Gastroesophageal sphincter (tissue), 4 donors: ENCODE data around the gene ZC3H6. TPM values are rescaled to one million over a fixed set of nuclear protein-coding genes. Genes with fewer than 3 reads are reported as not detected.

Experiments
- ATAC-seq: fragments of 150-250 bp; one replicate; pipeline ENCODE4 v1.9.1; 2016; ENCODE audit warnings: mild to moderate bottlenecking, moderate library complexity
- H3K27ac ChIP-seq, 4 donors: fragments of 200-600 bp; sonication (generic) in 3 of 4; 1 replicate in 3 of 4; 2 replicates in 1 of 4; pipeline ENCODE4 v1.5.1; 2016 to 2019
- H3K27me3 ChIP-seq: fragments of 200-600 bp; sonication (generic); one replicate; pipeline ENCODE4 v1.5.1; 2019
- H3K36me3 ChIP-seq, 2 donors: fragments of 200-600 bp; sonication (generic); one replicate each; pipeline ENCODE4 v1.5.1; 2019; ENCODE audit warnings: control low read depth in 1 of 2
- H3K4me1 ChIP-seq, 3 donors: fragments of 200-600 bp; sonication (generic); 1 replicate in 2 of 3; 2 replicates in 1 of 3; pipeline ENCODE4 v1.5.1; 2016 to 2019; ENCODE audit warnings: control low read depth in 2 of 3
- H3K4me3 ChIP-seq, 2 donors: fragments of 200-600 bp; sonication (generic); one replicate each; pipeline ENCODE4 v1.5.1; 2019; ENCODE audit warnings: mild to moderate bottlenecking in 1 of 2, moderate library complexity in 1 of 2
- H3K9me3 ChIP-seq, 3 donors: fragments of 200-600 bp; sonication (generic); one replicate each; pipeline ENCODE4 v1.5.1; 2017 to 2019; ENCODE audit warnings: control low read depth in 2 of 3
- CTCF ChIP-seq, 4 experiments: fragments of 200-600 bp in 2 of 4; fragments of 450-650 bp in 2 of 4; sonication (generic) in 1 of 4; IDR thresholded peaks; one replicate each; pipeline ENCODE4 v1.5.1; 2017 to 2019; ENCODE audit warnings: antibody characterized with exemption in 4 of 4, mild to moderate bottlenecking in 2 of 4, moderate library complexity in 2 of 4
- EP300 ChIP-seq: sonication (generic); formaldehyde crosslinking; IDR thresholded peaks from one replicate; pipeline ENCODE4 v1.6.1; 2017; ENCODE audit warnings: antibody characterized with exemption, mild to moderate bottlenecking
- POLR2A ChIP-seq, 2 donors: fragments of 450-650 bp; IDR thresholded peaks; one replicate each; pipeline ENCODE4 v1.6.1; 2017; ENCODE audit warnings: antibody characterized with exemption in 2 of 2, mild to moderate bottlenecking in 2 of 2, moderate library complexity in 1 of 2
- POLR2AphosphoS5 ChIP-seq: sonication (generic); formaldehyde crosslinking; IDR thresholded peaks from one replicate; pipeline ENCODE4 v1.6.1; 2017; ENCODE audit warnings: antibody characterized with exemption
- WGBS, 2 donors: methylation state at CpG; one replicate each; pipeline ENCODE4 v1.1.5; 2018; ENCODE audit warnings: low coverage in 1 of 2; 5-methylcytosine and 5-hydroxymethylcytosine counted together
- total RNA-seq, 4 donors: library from RNA; depleted of rRNA; stranded (reverse); fragments of >200 nt; gene quantifications; one replicate each; pipeline ENCODE4 v1.1.0, GENCODE V29; 2016

Gene ZC3H6
- total RNA-seq, 4 donors from 2014 or later: 13.7 to 30.7 (median 17.3) TPM

- Histone ChIP-seq H3K27ac (no peak overlapping the region), H3K4me1 (no peaks in the 10 kb centered on the region), H3K4me3 (no peak overlapping the region), H3K36me3 (peaks cover 0 to 68% of the 10 kb centered on the region in 2 donors), H3K9me3 (no peaks in the 10 kb centered on the region), H3K27me3 (no peaks in the 10 kb centered on the region)
- ATAC-seq: no peak
- no peak for TF ChIP-seq POLR2A (IDR thresholded peaks at IDR 0.05)
- TF ChIP-seq EP300: no peak
- no peak for TF ChIP-seq CTCF (IDR thresholded peaks at IDR 0.05)
- no peak for TF ChIP-seq POLR2AphosphoS5
- WGBS, 2 donors: 82% methylated on average over 3 of the region's 3 CpGs; no CpG with 5 or more reads in 1 of the 2 donors
These were observed 46.3 kb downstream of the ZC3H6 start for GRCh38 chr2:112321375-112322320.

GRCh38 chr2:112322919-112323318 lies 47.5 kb downstream of the ZC3H6 start:
- Histone ChIP-seq H3K36me3 (peaks cover 0 to 68% of the 10 kb centered on the region in 2 donors), H3K4me3 (no peak overlapping the region), H3K9me3 (no peaks in the 10 kb centered on the region), H3K27ac (no peak overlapping the region), H3K27me3 (no peaks in the 10 kb centered on the region), H3K4me1 (no peaks in the 10 kb centered on the region)
- WGBS, 2 donors: 83 to 92% methylated on average over 2 to 3 of the region's 3 CpGs
- no peak for TF ChIP-seq EP300
- TF ChIP-seq CTCF (IDR thresholded peaks at IDR 0.05): no peak
- no peak for TF ChIP-seq POLR2A (IDR thresholded peaks at IDR 0.05)
- no peak for TF ChIP-seq POLR2AphosphoS5
- no peak for ATAC-seq

GRCh38 chr2:112332123-112332696 lies 56.8 kb downstream of the ZC3H6 start:
- no peak for ATAC-seq
- TF ChIP-seq CTCF (IDR thresholded peaks at IDR 0.05) (no peak), EP300 (no peak)

GRCh38 chr2:112335600-112335999 lies 60.2 kb downstream of the ZC3H6 start:
- no peak for TF ChIP-seq CTCF (IDR thresholded peaks at IDR 0.05)
- no peak for TF ChIP-seq EP300
- no peak for TF ChIP-seq POLR2A (IDR thresholded peaks at IDR 0.05)
- TF ChIP-seq POLR2AphosphoS5: no peak
- ATAC-seq: no peak
- Histone ChIP-seq H3K27ac (no peak overlapping the region), H3K9me3 (no peaks in the 10 kb centered on the region), H3K4me3 (no peak overlapping the region), H3K4me1 (no peaks in the 10 kb centered on the region), H3K27me3 (no peaks in the 10 kb centered on the region), H3K36me3 (peaks cover 0 to 17% of the 10 kb centered on the region in 2 donors)
- WGBS, 2 donors: 100% methylated on average over 1 of the region's 1 CpG

More at GRCh38 chr2:112332123-112332696, 56.8 kb downstream of the ZC3H6 start:
- WGBS, 2 donors: 56 to 79% methylated on average over 2 to 5 of the region's 5 CpGs
- Histone ChIP-seq H3K27ac (no peak overlapping the region), H3K4me1 (no peaks in the 10 kb centered on the region), H3K36me3 (peaks cover 0 to 47% of the 10 kb centered on the region in 2 donors), H3K4me3 (no peak overlapping the region), H3K9me3 (no peaks in the 10 kb centered on the region), H3K27me3 (no peaks in the 10 kb centered on the region)
